ENCODE data around the gene GRK4. TPM values are rescaled to one million over a fixed set of nuclear protein-coding genes. Genes with fewer than 3 reads are reported as not detected.

Gene GRK4
- total RNA-seq, 1 donor from 2014 or later: 1.3 TPM

DNA sequence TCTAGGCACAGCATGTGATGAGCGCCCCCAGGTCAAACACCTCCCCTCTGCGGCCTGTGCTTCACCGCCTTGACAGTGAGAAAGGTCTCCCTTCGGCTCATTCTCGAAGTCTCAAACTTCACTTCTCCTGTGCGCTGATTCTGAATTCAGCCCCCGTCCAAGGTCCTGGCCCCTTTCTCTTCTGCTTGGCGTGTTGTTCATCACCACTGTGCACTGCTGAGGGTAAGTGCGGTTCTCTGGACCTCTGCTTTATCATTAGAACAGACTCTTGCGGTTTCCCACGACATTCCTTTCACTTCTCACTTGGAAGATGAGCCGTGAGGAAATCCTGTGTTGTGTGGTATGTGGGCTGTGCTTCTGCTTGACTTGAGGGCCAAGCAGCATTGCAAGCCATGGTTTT, 99.1 kb downstream of the GRK4 start:
- Mint-ChIP-seq H3K9me3 (peaks cover 10% of the 10 kb centered on the region), H3K27ac (no peak overlapping the region), H3K36me3 (peaks cover 2% of the 10 kb centered on the region), H3K4me3 (no peak overlapping the region), H3K27me3 (ENCODE audit: insufficient read depth, low read depth) (peaks cover 6% of the 10 kb centered on the region), H3K4me1 (peaks cover 3% of the 10 kb centered on the region)
- H3K27me3 ChIP-seq: no peaks in the 10 kb centered on the region
- TF ChIP-seq EZH2 (IDR thresholded peaks at IDR 0.05) (no peak), EZH2phosphoT487 (IDR thresholded peaks at IDR 0.05) (no peak)
- TF ChIP-seq, protein P1, sequence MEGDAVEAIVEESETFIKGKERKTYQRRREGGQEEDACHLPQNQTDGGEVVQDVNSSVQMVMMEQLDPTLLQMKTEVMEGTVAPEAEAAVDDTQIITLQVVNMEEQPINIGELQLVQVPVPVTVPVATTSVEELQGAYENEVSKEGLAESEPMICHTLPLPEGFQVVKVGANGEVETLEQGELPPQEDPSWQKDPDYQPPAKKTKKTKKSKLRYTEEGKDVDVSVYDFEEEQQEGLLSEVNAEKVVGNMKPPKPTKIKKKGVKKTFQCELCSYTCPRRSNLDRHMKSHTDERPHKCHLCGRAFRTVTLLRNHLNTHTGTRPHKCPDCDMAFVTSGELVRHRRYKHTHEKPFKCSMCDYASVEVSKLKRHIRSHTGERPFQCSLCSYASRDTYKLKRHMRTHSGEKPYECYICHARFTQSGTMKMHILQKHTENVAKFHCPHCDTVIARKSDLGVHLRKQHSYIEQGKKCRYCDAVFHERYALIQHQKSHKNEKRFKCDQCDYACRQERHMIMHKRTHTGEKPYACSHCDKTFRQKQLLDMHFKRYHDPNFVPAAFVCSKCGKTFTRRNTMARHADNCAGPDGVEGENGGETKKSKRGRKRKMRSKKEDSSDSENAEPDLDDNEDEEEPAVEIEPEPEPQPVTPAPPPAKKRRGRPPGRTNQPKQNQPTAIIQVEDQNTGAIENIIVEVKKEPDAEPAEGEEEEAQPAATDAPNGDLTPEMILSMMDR (IDR thresholded peaks at IDR 0.05): no peak
- no peak overlapping the region for H2AFZ ChIP-seq (replicated peaks)
- H3K4me2 ChIP-seq: no peak overlapping the region
- H3K4me1 ChIP-seq: no peaks in the 10 kb centered on the region
- no peak overlapping the region for H3K4me3 ChIP-seq
- H3K9ac ChIP-seq: no peak overlapping the region
- H3K36me3 ChIP-seq: no peaks in the 10 kb centered on the region
- H3K9me3 ChIP-seq (ENCODE audit: low read depth): no peaks in the 10 kb centered on the region
- no peak overlapping the region for H3K27ac ChIP-seq
- no peak for DNase-seq (ENCODE audit: low spot score)
- H4K20me1 ChIP-seq (ENCODE audit: low read depth): no peaks in the 10 kb centered on the region
- H3K79me2 ChIP-seq (ENCODE audit: low read depth): no peaks in the 10 kb centered on the region
- no peaks in the 10 kb centered on the region for H3F3A ChIP-seq (ENCODE audit: low read depth)

DNA sequence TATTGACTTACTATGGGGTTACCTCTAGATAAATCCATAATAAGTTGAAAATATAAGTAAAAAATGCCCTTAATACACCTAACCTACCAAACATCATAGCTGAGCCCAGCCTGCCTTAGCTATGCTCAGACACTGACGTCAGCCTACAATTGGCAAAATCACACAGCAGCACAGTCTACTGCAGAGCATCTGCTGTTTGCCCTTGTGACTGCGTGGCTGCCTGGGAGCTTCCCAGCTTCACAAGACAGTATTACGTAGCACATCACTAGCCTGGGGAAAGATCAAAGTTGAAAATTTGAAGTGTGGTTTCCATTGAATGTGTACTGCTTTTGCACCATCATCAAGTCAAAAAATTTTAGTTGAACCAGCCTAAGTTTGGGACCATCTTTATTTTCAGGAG, 102.2 kb downstream of the GRK4 start:
- Mint-ChIP-seq H3K9me3 (peaks cover 8% of the 10 kb centered on the region), H3K4me1 (peaks cover 7% of the 10 kb centered on the region), H3K4me3 (no peak overlapping the region), H3K27ac (no peak overlapping the region), H3K36me3 (peaks cover 2% of the 10 kb centered on the region), H3K27me3 (ENCODE audit: insufficient read depth, low read depth) (peaks cover 6% of the 10 kb centered on the region)
- no peaks in the 10 kb centered on the region for H3F3A ChIP-seq (ENCODE audit: low read depth)
- no peak overlapping the region for H3K9ac ChIP-seq
- no peaks in the 10 kb centered on the region for H3K4me1 ChIP-seq
- TF ChIP-seq, protein P1 (IDR thresholded peaks at IDR 0.05): no peak
- TF ChIP-seq EZH2phosphoT487 (IDR thresholded peaks at IDR 0.05) (no peak), EZH2 (IDR thresholded peaks at IDR 0.05) (no peak)
- H3K4me2 ChIP-seq: no peak overlapping the region
- no peak overlapping the region for H3K27ac ChIP-seq
- no peaks in the 10 kb centered on the region for H3K27me3 ChIP-seq
- no peak overlapping the region for H2AFZ ChIP-seq (replicated peaks)
- H3K36me3 ChIP-seq: no peaks in the 10 kb centered on the region
- no peaks in the 10 kb centered on the region for H3K79me2 ChIP-seq (ENCODE audit: low read depth)
- H4K20me1 ChIP-seq (ENCODE audit: low read depth): no peaks in the 10 kb centered on the region
- H3K4me3 ChIP-seq: no peak overlapping the region
- DNase-seq (ENCODE audit: low spot score): no peak
- no peaks in the 10 kb centered on the region for H3K9me3 ChIP-seq (ENCODE audit: low read depth)

DNA sequence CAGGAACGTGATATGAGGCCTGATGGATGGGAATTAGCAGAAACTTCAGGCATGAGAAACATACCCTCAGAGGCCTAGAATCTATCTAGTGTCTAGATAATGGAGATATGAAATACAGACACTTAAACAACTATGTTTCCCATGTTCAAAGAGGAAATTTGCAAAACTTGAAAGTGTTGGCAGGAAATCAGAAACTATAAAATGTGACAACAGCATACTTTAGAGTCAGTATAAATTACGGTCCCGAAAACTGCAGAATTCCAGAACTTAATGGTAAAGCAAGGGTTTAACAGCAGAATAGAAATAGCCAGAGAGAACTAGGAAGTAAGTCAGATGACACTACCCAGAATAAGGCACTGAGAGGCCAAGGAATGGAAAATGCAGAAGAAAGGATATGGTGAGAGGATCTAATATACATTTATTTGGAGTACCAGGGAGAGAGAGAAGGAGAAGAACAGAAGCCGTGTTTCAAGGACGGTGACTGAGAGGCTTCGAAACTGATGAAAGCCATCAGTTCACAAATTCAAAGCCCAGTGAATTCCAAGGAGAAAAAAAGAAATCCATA, 103.5 kb downstream of the GRK4 start:
- Histone ChIP-seq H3K27ac (no peak overlapping the region), H3K9ac (no peak overlapping the region), H3K4me2 (no peak overlapping the region), H4K20me1 (ENCODE audit: low read depth) (no peaks in the 10 kb centered on the region), H3K4me3 (no peak overlapping the region), H3K79me2 (ENCODE audit: low read depth) (no peaks in the 10 kb centered on the region), H3K36me3 (no peaks in the 10 kb centered on the region), H2AFZ (replicated peaks) (no peak overlapping the region), H3F3A (ENCODE audit: low read depth) (no peaks in the 10 kb centered on the region), H3K9me3 (ENCODE audit: low read depth) (no peaks in the 10 kb centered on the region), H3K4me1 (no peaks in the 10 kb centered on the region), H3K27me3 (no peaks in the 10 kb centered on the region)
- Mint-ChIP-seq H3K27ac (no peak overlapping the region), H3K27me3 (ENCODE audit: insufficient read depth, low read depth) (peaks cover 8% of the 10 kb centered on the region), H3K36me3 (peaks cover 2% of the 10 kb centered on the region), H3K9me3 (peaks cover 8% of the 10 kb centered on the region), H3K4me1 (peaks cover 7% of the 10 kb centered on the region), H3K4me3 (no peak overlapping the region)
- no peak for TF ChIP-seq EZH2 (IDR thresholded peaks at IDR 0.05)
- TF ChIP-seq, protein P1 (IDR thresholded peaks at IDR 0.05): no peak
- DNase-seq (ENCODE audit: low spot score): no peak
